Loucy (cell line): ENCODE data around the gene CACNA1C.
A peak's percentile ranks its signal among the peaks of the same experiment; 100 is the strongest.

Source experiments
- H2AFZ ChIP-seq: fragments of 200-600 bp; sonication (generic); 2 replicates; pipeline ENCODE4 v1.6.0; 2016; ENCODE audit warnings: antibody characterized with exemption, mild to moderate bottlenecking, low read length, moderate library complexity
- H3F3A ChIP-seq: fragments of 200-600 bp; 2 replicates; pipeline ENCODE4 v1.6.0; 2016; ENCODE audit warnings: antibody characterized with exemption, low read depth, mild to moderate bottlenecking
- H3K27me3 ChIP-seq: fragments of 200-600 bp; sonication (generic); 2 replicates; pipeline ENCODE4 v1.6.1; 2014; ENCODE audit warnings: low read length, mild to moderate bottlenecking; ENCODE audit not compliant: insufficient read depth, poor library complexity, severe bottlenecking
- H3K36me3 ChIP-seq: fragments of 200-600 bp; sonication (generic); 2 replicates; pipeline ENCODE4 v1.6.1; 2016; ENCODE audit warnings: low read length; ENCODE audit not compliant: insufficient read depth
- H3K4me1 ChIP-seq: fragments of 200-600 bp; sonication (generic); 2 replicates; pipeline ENCODE4 v1.5.1; 2014; ENCODE audit warnings: low read length, mild to moderate bottlenecking; ENCODE audit not compliant: insufficient read depth, poor library complexity, severe bottlenecking
- H3K4me2 ChIP-seq: fragments of 200-600 bp; sonication (generic); 2 replicates; pipeline ENCODE4 v1.6.0; 2014; ENCODE audit warnings: antibody characterized with exemption, low read length, low read depth, mild to moderate bottlenecking; ENCODE audit not compliant: poor library complexity, severe bottlenecking
- H3K4me3 ChIP-seq: fragments of 200-600 bp; sonication (generic); 2 replicates; pipeline ENCODE4 v1.5.1; 2014; ENCODE audit warnings: low read length, mild to moderate bottlenecking, mixed read lengths; ENCODE audit not compliant: poor library complexity, severe bottlenecking
- H3K79me2 ChIP-seq: fragments of 200-600 bp; sonication (generic); 2 replicates; pipeline ENCODE4 v1.6.1; 2014; ENCODE audit warnings: low read length; ENCODE audit not compliant: insufficient read depth
- H3K9ac ChIP-seq: fragments of 200-600 bp; sonication (generic); 2 replicates; pipeline ENCODE4 v1.6.0; 2014; ENCODE audit warnings: mild to moderate bottlenecking, low read depth, low read length, moderate library complexity; ENCODE audit not compliant: poor library complexity, severe bottlenecking
- H3K9me2 ChIP-seq: fragments of 200-600 bp; sonication (generic); replicated peaks from 2 replicates; pipeline ENCODE4 v1.6.1; 2016; ENCODE audit warnings: low read depth, low read length, mixed read lengths
- H3K9me3 ChIP-seq: fragments of 200-600 bp; sonication (generic); 2 replicates; pipeline ENCODE4 v1.6.1; 2014; ENCODE audit warnings: mild to moderate bottlenecking, antibody characterized with exemption, low read length, low read depth; ENCODE audit not compliant: insufficient read depth
- H4K20me1 ChIP-seq: fragments of 200-600 bp; sonication (generic); 2 replicates; pipeline ENCODE4 v1.6.0; 2014; ENCODE audit warnings: antibody characterized with exemption, low read length, mild to moderate bottlenecking; ENCODE audit not compliant: insufficient read depth, poor library complexity, severe bottlenecking
- EZH2phosphoT487 ChIP-seq: fragments of 200-600 bp; IDR thresholded peaks from 2 replicates; pipeline ENCODE4 v1.6.1; 2018; ENCODE audit warnings: antibody characterized with exemption, mild to moderate bottlenecking, moderate library complexity, borderline replicate concordance
- TF ChIP-seq, protein P1 (sequence below): fragments of 200-600 bp; sonication (generic); conservative IDR thresholded peaks from 2 replicates; pipeline ENCODE4 v1.5.1; 2014; ENCODE audit warnings: mild to moderate bottlenecking, antibody characterized with exemption, low read length

Gene CACNA1C

DNA sequence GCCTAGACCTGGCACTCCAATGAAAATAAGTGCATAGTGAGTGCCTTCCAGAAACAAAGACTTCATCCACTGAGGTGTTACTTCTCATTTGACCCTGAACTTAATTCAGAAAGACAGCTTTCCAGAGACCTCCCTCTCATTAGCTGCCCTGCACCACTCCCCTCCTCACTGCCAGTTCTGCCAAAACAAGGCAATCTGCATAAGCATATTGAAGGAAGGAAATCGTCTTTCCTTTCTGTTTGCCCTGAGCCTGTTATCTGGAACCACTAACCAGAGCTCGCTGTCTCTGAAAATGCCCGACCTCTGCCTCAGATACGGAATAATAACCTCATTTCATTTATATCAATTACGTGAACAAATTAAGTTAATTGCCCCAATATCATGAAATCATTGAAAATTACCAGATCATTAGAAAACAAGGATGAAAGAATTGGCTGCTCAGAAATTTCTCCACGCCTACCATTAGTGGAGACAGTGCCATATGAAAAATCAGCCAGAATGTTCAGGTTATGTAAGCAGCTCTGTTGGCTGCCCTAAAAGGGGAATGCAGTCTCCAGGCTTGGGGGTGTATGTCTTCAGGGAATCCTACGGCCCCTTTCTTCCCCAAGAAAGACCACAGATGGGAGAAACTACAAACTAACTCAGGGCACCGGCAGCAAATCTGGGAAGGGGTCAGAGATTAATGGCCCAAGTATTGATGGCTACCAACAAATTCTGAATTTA, 592.1 kb downstream of the CACNA1C start:
- Histone ChIP-seq H3K4me2 (peak overlapping the region; percentile 76), H3K27me3 (no peaks in the 10 kb centered on the region), H3K4me1 (peaks cover 45% of the 10 kb centered on the region), H2AFZ (no peak overlapping the region), H3K9ac (no peak overlapping the region), H3F3A (no peaks in the 10 kb centered on the region), H3K9me2 (no peaks in the 10 kb centered on the region), H3K9me3 (no peaks in the 10 kb centered on the region), H4K20me1 (no peaks in the 10 kb centered on the region), H3K36me3 (no peaks in the 10 kb centered on the region), H3K79me2 (no peaks in the 10 kb centered on the region), H3K4me3 (peak overlapping the region; percentile 52)
- TF ChIP-seq EZH2phosphoT487, result no peak
- TF ChIP-seq, protein P1, sequence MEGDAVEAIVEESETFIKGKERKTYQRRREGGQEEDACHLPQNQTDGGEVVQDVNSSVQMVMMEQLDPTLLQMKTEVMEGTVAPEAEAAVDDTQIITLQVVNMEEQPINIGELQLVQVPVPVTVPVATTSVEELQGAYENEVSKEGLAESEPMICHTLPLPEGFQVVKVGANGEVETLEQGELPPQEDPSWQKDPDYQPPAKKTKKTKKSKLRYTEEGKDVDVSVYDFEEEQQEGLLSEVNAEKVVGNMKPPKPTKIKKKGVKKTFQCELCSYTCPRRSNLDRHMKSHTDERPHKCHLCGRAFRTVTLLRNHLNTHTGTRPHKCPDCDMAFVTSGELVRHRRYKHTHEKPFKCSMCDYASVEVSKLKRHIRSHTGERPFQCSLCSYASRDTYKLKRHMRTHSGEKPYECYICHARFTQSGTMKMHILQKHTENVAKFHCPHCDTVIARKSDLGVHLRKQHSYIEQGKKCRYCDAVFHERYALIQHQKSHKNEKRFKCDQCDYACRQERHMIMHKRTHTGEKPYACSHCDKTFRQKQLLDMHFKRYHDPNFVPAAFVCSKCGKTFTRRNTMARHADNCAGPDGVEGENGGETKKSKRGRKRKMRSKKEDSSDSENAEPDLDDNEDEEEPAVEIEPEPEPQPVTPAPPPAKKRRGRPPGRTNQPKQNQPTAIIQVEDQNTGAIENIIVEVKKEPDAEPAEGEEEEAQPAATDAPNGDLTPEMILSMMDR, result no peak

DNA sequence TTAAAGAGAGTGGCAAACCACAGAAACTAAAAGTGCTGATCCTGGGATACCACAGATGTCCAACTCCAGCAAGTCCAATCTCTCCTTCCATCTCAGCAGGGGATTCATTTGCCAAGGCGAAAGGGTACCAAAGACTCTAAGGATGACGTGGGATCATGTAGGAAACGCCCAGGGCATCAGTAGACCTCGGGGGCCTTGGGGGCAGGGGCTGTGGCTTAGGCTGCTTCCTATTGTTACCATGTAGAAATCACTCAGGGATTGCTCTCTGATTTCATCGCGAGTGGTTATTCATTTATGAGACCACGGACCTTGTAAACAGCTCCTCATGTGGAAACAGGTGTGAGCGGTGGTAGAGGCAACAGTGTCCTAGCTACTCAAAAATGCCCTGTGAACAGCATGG, 592.7 kb downstream of the CACNA1C start:
- peak overlapping the region; percentile 52 for H3K4me3 ChIP-seq
- no peak overlapping the region for H2AFZ ChIP-seq
- no peaks in the 10 kb centered on the region for H3F3A ChIP-seq
- H3K9me3 ChIP-seq, result no peaks in the 10 kb centered on the region
- H3K4me2 ChIP-seq, result peak overlapping the region; percentile 76
- no peaks in the 10 kb centered on the region for H3K9me2 ChIP-seq
- no peaks in the 10 kb centered on the region for H4K20me1 ChIP-seq
- no peak overlapping the region for H3K9ac ChIP-seq
- peaks cover 45% of the 10 kb centered on the region for H3K4me1 ChIP-seq
- no peaks in the 10 kb centered on the region for H3K79me2 ChIP-seq
- TF ChIP-seq, protein P1, result no peak
- TF ChIP-seq EZH2phosphoT487, result no peak; the same call in 1 of the 2 replicates
- no peaks in the 10 kb centered on the region for H3K36me3 ChIP-seq
- H3K27me3 ChIP-seq, result no peaks in the 10 kb centered on the region

DNA sequence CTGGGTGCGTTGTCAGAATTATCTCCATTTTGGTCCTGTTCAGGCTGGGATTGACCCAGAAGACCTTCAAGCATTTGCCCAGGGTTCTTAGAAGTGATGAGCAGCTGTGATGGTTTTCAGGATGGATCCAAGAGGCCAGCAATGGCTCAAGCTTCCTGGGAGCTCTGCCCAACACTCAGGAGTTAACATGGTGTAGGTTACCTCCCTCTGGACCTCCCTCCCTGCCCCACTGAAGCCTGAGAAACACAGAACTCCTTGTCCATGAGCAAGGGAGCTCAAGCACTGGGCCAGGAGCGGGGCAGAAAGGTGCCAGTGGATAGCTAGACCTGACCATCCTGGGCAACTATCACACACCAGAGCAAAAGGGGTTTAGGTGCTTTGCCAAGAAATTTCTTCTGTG, 593.6 kb downstream of the CACNA1C start:
- Histone ChIP-seq H3K9ac (no peak overlapping the region), H3F3A (no peaks in the 10 kb centered on the region), H2AFZ (no peak overlapping the region), H3K4me1 (peaks cover 44% of the 10 kb centered on the region), H3K36me3 (no peaks in the 10 kb centered on the region), H3K9me3 (no peaks in the 10 kb centered on the region), H3K27me3 (no peaks in the 10 kb centered on the region), H3K9me2 (no peaks in the 10 kb centered on the region), H4K20me1 (no peaks in the 10 kb centered on the region), H3K4me2 (no peak overlapping the region), H3K4me3 (no peak overlapping the region), H3K79me2 (no peaks in the 10 kb centered on the region)
- TF ChIP-seq EZH2phosphoT487, result no peak
- TF ChIP-seq, protein P1, result no peak
